PC-3 (cell line): ENCODE results near the gene NOL4L. TPM values are rescaled to one million over a fixed set of nuclear protein-coding genes. Genes with fewer than 3 reads are reported as not detected.

ENCODE experiments used
- ATAC-seq: fragments of 200-7000 bp; cut with Tn5 transposase; 2 replicates; pipeline ENCODE4 v1.9.1; 2020; ENCODE audit warnings: mild to moderate bottlenecking, moderate library complexity
- BruUV-seq: library from RNA; stranded (reverse); fragments of 400-500 nt; replicated peaks from 2 replicates; lab custom pipeline; 2021; lab: Mats Ljungman, UMichigan
- CTCF ChIA-PET: fragments of 300-600 bp; sonication (Branson Sonifier 250); formaldehyde crosslinking; loops from one replicate; lab custom pipeline; 2022; ENCODE audit warnings: antibody characterized with exemption; lab: Charles Lee
- POLR2A ChIA-PET: fragments of 300-600 bp; sonication (Branson Sonifier 250); formaldehyde crosslinking; loops from one replicate; lab custom pipeline; 2022; ENCODE audit warnings: antibody characterized with exemption; ENCODE audit not compliant: unreplicated experiment; lab: Charles Lee
- DNase-seq: peaks from one replicate; pipeline ENCODE4 v3.0.0-alpha.2; 2015
- H2AFZ ChIP-seq: fragments of 300-600 bp; sonication (generic); 2 replicates; pipeline ENCODE4 v1.6.0; 2016; ENCODE audit warnings: antibody characterized with exemption, low read length
- H3F3A ChIP-seq: fragments of 300-600 bp; sonication (generic); one replicate; pipeline ENCODE4 v1.6.0; 2017; ENCODE audit warnings: antibody characterized with exemption, low read length, control low read depth, mild to moderate bottlenecking; ENCODE audit not compliant: unreplicated experiment
- H3K27ac ChIP-seq: fragments of 300-600 bp; sonication (generic); 2 replicates; pipeline ENCODE4 v1.5.1; 2016; ENCODE audit warnings: mild to moderate bottlenecking, low read length
- H3K27me3 ChIP-seq: fragments of 300-600 bp; sonication (generic); 2 replicates; pipeline ENCODE4 v1.6.1; 2016; ENCODE audit warnings: low read length, mixed read lengths
- H3K36me3 ChIP-seq: fragments of 300-600 bp; sonication (generic); 2 replicates; pipeline ENCODE4 v1.6.1; 2016; ENCODE audit warnings: low read depth, mixed run types, low read length, mixed read lengths
- H3K4me1 ChIP-seq: fragments of 300-600 bp; sonication (generic); 2 replicates; pipeline ENCODE4 v1.5.1; 2016; ENCODE audit warnings: low read length; ENCODE audit not compliant: insufficient read depth
- H3K4me2 ChIP-seq: fragments of 300-600 bp; sonication (generic); 2 replicates; pipeline ENCODE4 v1.6.0; 2016; ENCODE audit warnings: low read length
- H3K4me3 ChIP-seq: fragments of 300-600 bp; sonication (generic); 2 replicates; pipeline ENCODE4 v1.5.1; 2016; ENCODE audit warnings: mild to moderate bottlenecking, low read length, mixed read lengths
- H3K79me2 ChIP-seq: fragments of 300-600 bp; sonication (generic); 2 replicates; pipeline ENCODE4 v1.6.1; 2017; ENCODE audit warnings: low read length, mixed read lengths
- H3K9ac ChIP-seq: fragments of 300-600 bp; sonication (generic); 2 replicates; pipeline ENCODE4 v1.6.0; 2016; ENCODE audit warnings: mild to moderate bottlenecking, low read length
- H3K9me2 ChIP-seq: fragments of 300-600 bp; sonication (generic); replicated peaks from 2 replicates; pipeline ENCODE4 v1.6.1; 2016; ENCODE audit warnings: mixed run types, low read length, mixed read lengths
- H3K9me3 ChIP-seq: fragments of 300-600 bp; sonication (generic); 2 replicates; pipeline ENCODE4 v1.6.1; 2016; ENCODE audit warnings: low read length, mixed read lengths
- H4K20me1 ChIP-seq: fragments of 300-600 bp; sonication (generic); 2 replicates; pipeline ENCODE4 v1.6.1; 2016; ENCODE audit warnings: low read length, mixed read lengths
- EZH2 ChIP-seq: fragments of 300-600 bp; sonication (generic); IDR thresholded peaks from one replicate; pipeline ENCODE4 v1.6.1; 2017; ENCODE audit warnings: antibody characterized with exemption, mild to moderate bottlenecking, low read length; ENCODE audit not compliant: unreplicated experiment
- EZH2phosphoT487 ChIP-seq: fragments of 300-600 bp; sonication (generic); IDR thresholded peaks from 2 replicates; pipeline ENCODE4 v1.6.1; 2018; ENCODE audit warnings: mild to moderate bottlenecking, antibody characterized with exemption, low read length, borderline replicate concordance
- intact Hi-C: fragments of 100-400 bp; cut with micrococcal nuclease; formaldehyde crosslinking; loops from 2 replicates; pipeline ENCODE4 v1.9.0; 2023
- total RNA-seq: library from RNA; depleted of rRNA; stranded (reverse); fragments of >200 nt; gene quantifications from 2 replicates; pipeline ENCODE4 v1.2.3, GENCODE V29; 2014
- TF ChIP-seq, protein P1 (sequence below): fragments of 300-600 bp; sonication (generic); conservative IDR thresholded peaks from 2 replicates; pipeline ENCODE4 v1.5.1; 2017; ENCODE audit warnings: antibody characterized with exemption, low read depth, mild to moderate bottlenecking, low read length

NOL4L gene
- total RNA-seq, 1 experiment from 2014 or later: 7.3 TPM

DNA sequence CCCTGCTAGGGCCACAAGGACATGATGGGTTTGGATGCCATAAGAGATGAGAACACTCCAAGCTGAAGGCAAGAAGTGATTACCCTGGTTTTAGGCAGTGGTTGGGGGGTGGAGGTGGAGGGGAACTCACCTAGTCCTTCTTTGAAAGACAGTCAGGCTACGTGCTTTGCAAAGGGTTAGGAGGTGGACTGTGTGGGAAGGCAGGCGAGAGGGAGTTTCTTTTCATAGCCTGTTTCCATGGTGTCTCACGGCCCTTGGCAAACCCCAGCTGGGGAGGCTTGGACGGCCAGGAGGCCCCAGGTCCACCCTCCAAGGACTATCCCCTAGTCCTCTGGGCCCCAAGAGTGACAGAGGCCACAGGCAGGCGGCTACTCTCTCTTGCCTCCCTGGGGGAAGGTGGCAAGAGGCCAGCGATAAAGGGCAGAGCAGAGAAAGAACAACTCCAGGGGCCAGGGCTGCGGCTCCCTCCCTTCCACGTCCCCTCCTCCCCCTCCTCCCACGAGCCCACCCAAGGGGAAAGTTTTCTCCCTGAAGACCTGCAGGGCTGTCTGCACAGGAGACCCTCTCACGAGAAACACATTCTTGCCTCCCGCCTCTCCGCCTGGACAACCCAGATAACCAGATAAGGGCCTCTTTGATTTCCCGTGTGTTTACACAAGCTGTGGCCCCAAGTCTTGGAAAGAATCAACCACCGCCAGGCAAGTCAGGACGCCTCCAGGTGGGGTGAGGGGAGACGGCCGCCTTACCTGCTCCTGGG, 74.4 kb downstream of the NOL4L start:
- Histone ChIP-seq H3K79me2 (no peaks in the 10 kb centered on the region), H3F3A (no peaks in the 10 kb centered on the region), H3K36me3 (no peaks in the 10 kb centered on the region), H3K9me3 (no peaks in the 10 kb centered on the region), H4K20me1 (no peaks in the 10 kb centered on the region), H3K27me3 (no peaks in the 10 kb centered on the region), H3K4me1 (peaks cover 15% of the 10 kb centered on the region), H3K4me2 (no peak overlapping the region), H2AFZ (no peak overlapping the region), H3K9me2 (no peaks in the 10 kb centered on the region), H3K4me3 (no peak overlapping the region), H3K27ac (no peak overlapping the region), H3K9ac (no peak overlapping the region)
- ChIA-PET CTCF (no interaction called here), POLR2A (no interaction called here)
- no TSS peak for BruUV-seq
- no peak for DNase-seq
- TF ChIP-seq EZH2: no peak
- TF ChIP-seq EZH2phosphoT487: no peak
- TF ChIP-seq, protein P1, sequence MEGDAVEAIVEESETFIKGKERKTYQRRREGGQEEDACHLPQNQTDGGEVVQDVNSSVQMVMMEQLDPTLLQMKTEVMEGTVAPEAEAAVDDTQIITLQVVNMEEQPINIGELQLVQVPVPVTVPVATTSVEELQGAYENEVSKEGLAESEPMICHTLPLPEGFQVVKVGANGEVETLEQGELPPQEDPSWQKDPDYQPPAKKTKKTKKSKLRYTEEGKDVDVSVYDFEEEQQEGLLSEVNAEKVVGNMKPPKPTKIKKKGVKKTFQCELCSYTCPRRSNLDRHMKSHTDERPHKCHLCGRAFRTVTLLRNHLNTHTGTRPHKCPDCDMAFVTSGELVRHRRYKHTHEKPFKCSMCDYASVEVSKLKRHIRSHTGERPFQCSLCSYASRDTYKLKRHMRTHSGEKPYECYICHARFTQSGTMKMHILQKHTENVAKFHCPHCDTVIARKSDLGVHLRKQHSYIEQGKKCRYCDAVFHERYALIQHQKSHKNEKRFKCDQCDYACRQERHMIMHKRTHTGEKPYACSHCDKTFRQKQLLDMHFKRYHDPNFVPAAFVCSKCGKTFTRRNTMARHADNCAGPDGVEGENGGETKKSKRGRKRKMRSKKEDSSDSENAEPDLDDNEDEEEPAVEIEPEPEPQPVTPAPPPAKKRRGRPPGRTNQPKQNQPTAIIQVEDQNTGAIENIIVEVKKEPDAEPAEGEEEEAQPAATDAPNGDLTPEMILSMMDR: no peak
- intact Hi-C loops: no loop called here
- no peak for ATAC-seq

DNA sequence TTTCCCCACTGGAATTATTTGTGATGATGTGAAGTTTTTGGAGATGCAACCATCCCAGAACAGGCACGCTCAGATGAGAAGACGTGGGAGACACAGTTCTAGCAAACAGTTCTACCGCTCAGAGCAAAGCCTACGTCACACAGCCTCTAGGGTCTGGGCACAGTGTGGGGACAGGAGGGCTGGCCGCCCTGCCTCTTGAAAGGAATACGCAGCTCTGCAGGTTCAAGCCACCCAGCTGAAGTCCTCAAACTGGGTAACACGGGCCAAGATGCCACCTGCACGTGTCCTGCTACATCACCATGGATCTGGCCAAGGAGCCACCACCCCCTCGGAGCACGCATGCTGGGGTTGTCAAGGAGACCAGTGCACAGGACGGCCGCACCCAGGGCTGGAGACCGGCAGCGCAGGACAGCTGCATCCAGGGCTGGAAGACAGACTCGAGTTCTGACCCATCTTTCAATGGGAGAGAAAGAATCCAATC, 75.0 kb downstream of the NOL4L start:
- BruUV-seq: no TSS peak
- CTCF ChIA-PET: no interaction called here
- Histone ChIP-seq H2AFZ (0 out of 2 replicates have a peak overlapping the region, but pooled peaks have one; percentile 3), H3K4me2 (peak overlapping the region; percentile 48), H4K20me1 (no peaks in the 10 kb centered on the region), H3K27me3 (no peaks in the 10 kb centered on the region), H3K4me3 (no peak overlapping the region), H3K27ac (peak overlapping the region; percentile 20), H3K9me3 (no peaks in the 10 kb centered on the region), H3K9ac (no peak overlapping the region), H3K4me1 (peaks cover 15% of the 10 kb centered on the region), H3K9me2 (no peaks in the 10 kb centered on the region), H3F3A (no peaks in the 10 kb centered on the region), H3K79me2 (no peaks in the 10 kb centered on the region), H3K36me3 (no peaks in the 10 kb centered on the region)
- POLR2A ChIA-PET: no interaction called here
- intact Hi-C loops: no loop called here
- no peak for ATAC-seq
- no peak for DNase-seq
- TF ChIP-seq EZH2 (no peak), EZH2phosphoT487 (no peak)
- TF ChIP-seq, protein P1: no peak

- H4K20me1 ChIP-seq: no peaks in the 10 kb centered on the region
- no peaks in the 10 kb centered on the region for H3F3A ChIP-seq
- intact Hi-C loops: no loop called here
- ChIA-PET CTCF (interaction anchor here (0.6 to 0.8 kb wide), 10 partner anchors 9 to 222 kb away, joined by 3 to 17 read pairs (median 3); partner anchors contain the start of gene ASXL1), POLR2A (interaction anchor here (0.6 to 0.7 kb wide), 3 partner anchors 25 to 794 kb away, joined by 3 to 6 read pairs (median 5); no protein-coding TSS in a partner anchor)
- H3K4me2 ChIP-seq: peak overlapping the region; percentile 48
- peak overlapping the region; percentile 20 for H3K27ac ChIP-seq
- H2AFZ ChIP-seq: 0 out of 2 replicates have a peak overlapping the region, but pooled peaks have one; percentile 3
- no TSS peak for BruUV-seq
- H3K27me3 ChIP-seq: no peaks in the 10 kb centered on the region
- no peak overlapping the region for H3K9ac ChIP-seq
- H3K36me3 ChIP-seq: no peaks in the 10 kb centered on the region
- no peaks in the 10 kb centered on the region for H3K9me2 ChIP-seq
- TF ChIP-seq EZH2 (no peak), EZH2phosphoT487 (no peak)
- TF ChIP-seq, protein P1: peak; percentile 75
- no peaks in the 10 kb centered on the region for H3K79me2 ChIP-seq
- ATAC-seq: peak; percentile 95
- DNase-seq: peak; percentile 85
- H3K4me3 ChIP-seq: no peak overlapping the region
- peaks cover 15% of the 10 kb centered on the region for H3K4me1 ChIP-seq
- no peaks in the 10 kb centered on the region for H3K9me3 ChIP-seq
Observed at GRCh38 chr20:32509639-32510066, 75.5 kb downstream of the NOL4L start.
